H4 (cell line): ENCODE measurements around the gene CDR2L. TPM values are rescaled to one million over a fixed set of nuclear protein-coding genes. Genes with fewer than 3 reads are reported as not detected.
A peak's percentile ranks its signal among the peaks of the same experiment; 100 is the strongest.
"Not testable (repeated sequence)": the region's sequence is repeated elsewhere in the genome, so short reads cannot be mapped to it uniquely, and the experiment has no call there.

Experiments used
- DNase-seq: peaks from one replicate; pipeline ENCODE4 v3.0.0-alpha.2; 2015; ENCODE audit warnings: low spot score
- total RNA-seq: library from RNA; depleted of rRNA; stranded (reverse); fragments of >200 nt; shearing (Covaris generic); gene quantifications from 2 replicates; pipeline ENCODE4 v1.2.3, GENCODE V29; 2014

The CDR2L gene
- total RNA-seq, 1 experiment from 2014 or later, result 3.3 TPM

GRCh38 chr17:74981318-74981978 is 6.0 kb upstream of the CDR2L start:
- DNase-seq, result no peak

- peak; percentile 74 for DNase-seq
These were observed 5.3 kb upstream of the CDR2L start for GRCh38 chr17:74981979-74982662.

GRCh38 chr17:74982663-74983313 is 4.6 kb upstream of the CDR2L start:
- DNase-seq, result not testable (repeated sequence)

- DNase-seq, result no peak
These were observed 1.2 kb upstream of the CDR2L start for GRCh38 chr17:74986206-74986576.

GRCh38 chr17:74987909-74988711 is 678 bp downstream of the CDR2L start:
- DNase-seq, result peak; percentile 60

GRCh38 chr17:74990581-74991105 is 3.2 kb downstream of the CDR2L start:
- no peak for DNase-seq

GRCh38 chr17:74992223-74992622 is 4.8 kb downstream of the CDR2L start:
- DNase-seq, result no peak

- DNase-seq, result no peak
These were observed 7.0 kb downstream of the CDR2L start for GRCh38 chr17:74994440-74994839.

- no peak for DNase-seq
These were observed 8.4 kb downstream of the CDR2L start for GRCh38 chr17:74995847-74996246.

- no peak for DNase-seq
These were observed 11.4 kb downstream of the CDR2L start for GRCh38 chr17:74998783-74999182.

GRCh38 chr17:74999523-74999922 is 12.1 kb downstream of the CDR2L start:
- DNase-seq, result no peak

GRCh38 chr17:75001915-75002843 is 14.7 kb downstream of the CDR2L start:
- DNase-seq, result no peak

- no peak for DNase-seq
These were observed 15.9 kb downstream of the CDR2L start for GRCh38 chr17:75003070-75003956.

- no peak for DNase-seq
These were observed 16.5 kb downstream of the CDR2L start for GRCh38 chr17:75003957-75004355.

- no peak for DNase-seq
These were observed 16.9 kb downstream of the CDR2L start for GRCh38 chr17:75004371-75004770.

- no peak for DNase-seq
These were observed 17.9 kb downstream of the CDR2L start for GRCh38 chr17:75005291-75005690.

- DNase-seq, result not testable (repeated sequence)
These were observed 18.7 kb downstream of the CDR2L start for GRCh38 chr17:75006084-75006483.

GRCh38 chr17:75006653-75007052 is 19.2 kb downstream of the CDR2L start:
- DNase-seq, result no peak

GRCh38 chr17:75008373-75008772 is 20.9 kb downstream of the CDR2L start:
- no peak for DNase-seq
